Fibroblast of lung (primary cell): ENCODE results near the gene LRRC9.

Source experiments
- CTCF ChIP-seq, 2 donors: IDR thresholded peaks in 1 of 2; conservative IDR thresholded peaks in 1 of 2; 1 replicate in 1 of 2; 2 replicates in 1 of 2; pipeline ENCODE4 v1.5.1; 2011 to 2012; ENCODE audit warnings: low read length in 2 of 2, control low read depth in 1 of 2, inconsistent platforms in 1 of 2, low read depth in 1 of 2, mild to moderate bottlenecking in 1 of 2
- EZH2 ChIP-seq: IDR thresholded peaks from 2 replicates; pipeline ENCODE4 v1.5.1; 2012; ENCODE audit warnings: low read length, control low read depth, mild to moderate bottlenecking; ENCODE audit errors: missing control alignments

- no peak for TF ChIP-seq CTCF (conservative IDR thresholded peaks at IDR 0.05 in 1 of 2, IDR thresholded peaks at IDR 0.05 in 1 of 2; ENCODE audit: low read depth in 1 of 2, low read length in 2 of 2)
- no peak for TF ChIP-seq EZH2
These were observed 19.4 kb upstream of the LRRC9 start for GRCh38 chr14:59900556-59900955.
